HG03432 (cell line): ENCODE measurements around the gene RBP4.
A peak's percentile ranks its signal among the peaks of the same experiment; 100 is the strongest.
"Not testable (repeated sequence)": the region's sequence is repeated elsewhere in the genome, so short reads cannot be mapped to it uniquely, and the experiment has no call there.

Source experiments
- ATAC-seq: cut with Tn5 transposase; IDR thresholded peaks from one replicate; pipeline ENCODE4 v1.9.1; 2021; ENCODE audit warnings: mild to moderate bottlenecking, moderate library complexity; ENCODE audit not compliant: unreplicated experiment

RBP4 gene

DNA sequence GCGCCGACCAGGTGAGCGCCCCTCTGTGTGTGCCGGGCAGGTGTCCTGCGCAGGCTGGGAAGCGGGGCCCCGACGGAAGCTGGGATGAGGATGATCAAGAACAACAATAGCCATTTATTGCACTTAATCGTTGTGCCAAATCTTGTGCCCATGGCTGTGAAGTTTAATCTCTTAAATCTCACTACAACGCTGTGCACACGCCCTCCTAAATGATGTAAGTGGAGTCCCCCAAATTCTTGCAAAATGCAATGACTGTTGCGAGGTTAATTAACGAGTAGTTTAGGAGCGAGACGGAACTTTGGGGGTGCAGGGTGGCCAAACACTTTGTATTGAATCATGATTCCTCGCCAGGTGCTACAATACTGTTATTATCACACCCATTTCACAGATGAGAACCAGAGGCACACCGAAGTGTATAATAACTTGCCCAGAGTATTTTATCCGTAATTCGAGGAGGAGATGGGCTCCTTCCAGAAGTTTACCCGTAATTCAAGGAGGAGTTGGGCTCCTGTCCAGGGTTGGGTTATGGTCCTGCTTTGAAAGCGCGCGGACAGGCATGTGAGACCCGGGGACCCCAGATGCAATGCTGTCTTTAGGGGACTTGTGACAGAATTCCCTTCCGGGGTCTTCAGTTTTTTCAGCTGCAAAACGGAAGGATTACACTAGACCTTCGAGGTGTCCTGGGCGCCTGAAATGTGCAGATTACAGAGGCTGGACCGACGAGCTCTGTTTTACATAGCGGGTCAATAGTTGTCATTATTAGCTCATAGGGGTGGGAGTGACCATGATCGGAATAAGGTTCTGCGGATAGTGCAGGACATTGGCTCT is 33.5 kb downstream of the RBP4 start:
- no peak for ATAC-seq

DNA sequence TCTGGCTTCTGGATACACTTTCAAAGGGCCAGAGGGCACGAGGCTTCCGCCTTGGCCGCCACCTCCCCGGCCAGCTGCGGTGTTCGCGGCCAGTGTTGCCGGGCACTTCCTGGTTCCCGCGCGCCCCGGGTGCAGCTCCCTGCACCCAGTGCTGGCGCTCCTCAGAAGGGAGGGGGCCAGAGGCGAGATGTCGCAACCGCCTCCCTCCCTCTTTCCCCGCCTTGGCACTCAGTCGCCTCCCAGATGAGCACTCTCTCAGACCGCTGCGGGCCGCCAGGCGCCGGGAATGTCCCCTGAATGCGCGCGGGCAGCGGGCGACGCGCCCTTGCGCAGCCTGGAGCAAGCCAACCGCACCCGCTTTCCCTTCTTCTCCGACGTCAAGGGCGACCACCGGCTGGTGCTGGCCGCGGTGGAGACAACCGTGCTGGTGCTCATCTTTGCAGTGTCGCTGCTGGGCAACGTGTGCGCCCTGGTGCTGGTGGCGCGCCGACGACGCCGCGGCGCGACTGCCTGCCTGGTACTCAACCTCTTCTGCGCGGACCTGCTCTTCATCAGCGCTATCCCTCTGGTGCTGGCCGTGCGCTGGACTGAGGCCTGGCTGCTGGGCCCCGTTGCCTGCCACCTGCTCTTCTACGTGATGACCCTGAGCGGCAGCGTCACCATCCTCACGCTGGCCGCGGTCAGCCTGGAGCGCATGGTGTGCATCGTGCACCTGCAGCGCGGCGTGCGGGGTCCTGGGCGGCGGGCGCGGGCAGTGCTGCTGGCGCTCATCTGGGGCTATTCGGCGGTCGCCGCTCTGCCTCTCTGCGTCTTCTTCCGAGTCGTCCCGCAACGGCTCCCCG is 34.4 kb downstream of the RBP4 start, which contains the start of gene FFAR4:
FFAR4 (plus strand) TSS at position 231 of the 842 bp plus-strand sequence; CDS start at position 287, 56 bp downstream.
- ATAC-seq, result no peak

DNA sequence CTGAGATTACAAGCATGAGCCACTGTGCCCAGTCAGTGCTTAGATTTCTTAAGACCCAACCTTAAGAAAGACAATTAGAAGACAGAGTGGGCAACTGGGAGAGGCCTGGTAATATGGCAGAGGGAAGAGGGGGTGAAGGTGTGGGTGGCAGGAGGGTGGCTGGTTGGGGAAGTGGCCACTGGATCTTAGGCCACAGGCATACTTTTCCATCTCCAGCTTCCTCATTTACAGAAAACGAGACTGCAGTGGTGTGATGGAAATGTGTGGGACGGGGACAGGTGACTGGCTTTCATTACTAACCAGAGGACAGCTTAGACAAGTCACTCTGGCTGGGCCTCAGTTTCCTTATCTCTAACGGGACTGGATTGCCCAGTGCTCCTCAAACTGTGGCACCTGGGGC is 35.6 kb downstream of the RBP4 start:
- ATAC-seq, result no peak

DNA sequence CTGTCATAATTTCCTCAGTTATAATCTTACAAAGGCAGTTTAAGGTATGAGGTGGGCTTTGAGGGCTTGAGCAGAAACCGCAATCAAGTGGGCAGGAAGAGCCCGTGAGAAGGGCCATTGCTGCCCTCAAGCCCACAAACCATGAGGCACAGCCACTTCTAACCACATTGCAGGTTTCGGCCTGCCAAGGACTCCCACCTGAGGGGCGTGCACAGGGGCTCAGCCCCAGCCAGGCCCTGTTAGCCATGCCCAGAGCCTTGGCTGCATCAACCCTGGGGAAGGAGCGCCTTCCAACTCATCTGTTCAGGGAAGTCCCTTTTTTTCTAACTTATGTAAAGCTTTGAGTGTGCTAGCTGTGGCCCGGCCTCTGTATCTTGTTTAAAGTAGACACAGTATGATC is 40.5 kb downstream of the RBP4 start:
- ATAC-seq, result no peak

DNA sequence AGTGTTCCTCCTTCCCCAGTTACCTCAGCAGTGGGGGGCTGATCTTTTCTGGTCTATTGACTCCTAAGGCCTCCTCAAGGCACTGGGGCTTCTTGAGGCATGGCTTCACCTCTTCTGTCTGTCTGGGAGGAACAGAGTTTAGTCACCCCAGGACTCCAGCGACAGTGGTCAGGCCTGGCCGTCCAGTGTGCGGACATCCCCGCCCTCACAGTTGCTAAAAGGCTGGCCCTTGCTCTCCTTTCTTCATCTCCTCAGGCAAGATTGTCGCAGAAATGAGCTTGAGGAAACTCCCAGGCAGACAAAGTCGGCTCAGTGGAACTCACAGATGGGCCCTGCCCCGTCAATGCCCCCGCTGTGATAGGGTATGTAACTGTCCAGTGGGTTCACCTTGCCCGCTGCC is 41.5 kb downstream of the RBP4 start:
- no peak for ATAC-seq

DNA sequence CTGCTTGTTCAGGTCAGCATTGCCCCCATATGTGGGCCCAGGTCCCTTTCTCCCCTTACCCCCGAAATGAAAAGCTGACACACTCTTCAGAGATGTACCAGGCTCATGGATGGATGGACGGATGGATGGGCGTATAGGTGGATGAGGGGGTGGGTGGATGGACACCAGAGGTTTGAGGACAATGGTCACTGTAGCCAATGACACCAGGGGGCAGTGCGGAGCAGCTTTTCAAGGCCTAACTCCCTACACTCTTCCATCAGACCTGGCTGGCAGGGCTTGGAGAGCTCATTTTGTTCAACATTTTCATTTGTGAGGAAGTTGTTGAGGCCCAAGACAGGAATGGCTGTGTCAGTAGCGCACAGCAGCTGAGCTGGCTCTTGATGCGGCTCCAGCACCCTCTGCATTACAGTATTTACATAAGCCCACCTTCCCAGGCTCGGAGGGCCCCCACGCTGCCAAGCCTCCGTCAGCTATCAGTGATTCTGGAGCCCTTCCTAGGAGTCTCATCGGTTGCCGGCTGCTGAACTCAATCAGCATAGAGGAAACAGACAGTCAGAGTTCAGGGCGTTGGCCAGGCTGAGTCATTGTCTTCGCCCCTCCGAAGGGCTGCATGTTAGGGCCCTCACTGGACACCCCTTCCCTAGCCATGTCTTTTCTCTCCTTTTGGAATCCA is 46.1 kb downstream of the RBP4 start:
- peak; percentile 56 for ATAC-seq

DNA sequence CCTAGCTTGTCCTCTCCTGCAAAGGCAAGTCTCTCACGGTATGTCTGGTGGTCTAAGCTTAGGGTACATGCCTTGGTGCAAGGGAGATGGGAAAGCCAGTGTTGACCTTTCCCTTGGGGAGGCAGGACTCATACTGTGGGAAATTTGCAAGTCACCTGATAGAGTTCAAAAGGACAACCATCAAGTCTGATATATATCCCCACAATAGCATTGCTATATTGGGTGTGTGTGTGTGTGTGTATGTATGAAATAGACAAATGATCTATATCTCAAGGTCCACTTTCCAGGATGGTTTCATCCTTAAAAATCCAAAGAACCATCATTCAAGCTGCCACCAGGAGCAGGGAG is 46.7 kb downstream of the RBP4 start:
- ATAC-seq, result no peak

DNA sequence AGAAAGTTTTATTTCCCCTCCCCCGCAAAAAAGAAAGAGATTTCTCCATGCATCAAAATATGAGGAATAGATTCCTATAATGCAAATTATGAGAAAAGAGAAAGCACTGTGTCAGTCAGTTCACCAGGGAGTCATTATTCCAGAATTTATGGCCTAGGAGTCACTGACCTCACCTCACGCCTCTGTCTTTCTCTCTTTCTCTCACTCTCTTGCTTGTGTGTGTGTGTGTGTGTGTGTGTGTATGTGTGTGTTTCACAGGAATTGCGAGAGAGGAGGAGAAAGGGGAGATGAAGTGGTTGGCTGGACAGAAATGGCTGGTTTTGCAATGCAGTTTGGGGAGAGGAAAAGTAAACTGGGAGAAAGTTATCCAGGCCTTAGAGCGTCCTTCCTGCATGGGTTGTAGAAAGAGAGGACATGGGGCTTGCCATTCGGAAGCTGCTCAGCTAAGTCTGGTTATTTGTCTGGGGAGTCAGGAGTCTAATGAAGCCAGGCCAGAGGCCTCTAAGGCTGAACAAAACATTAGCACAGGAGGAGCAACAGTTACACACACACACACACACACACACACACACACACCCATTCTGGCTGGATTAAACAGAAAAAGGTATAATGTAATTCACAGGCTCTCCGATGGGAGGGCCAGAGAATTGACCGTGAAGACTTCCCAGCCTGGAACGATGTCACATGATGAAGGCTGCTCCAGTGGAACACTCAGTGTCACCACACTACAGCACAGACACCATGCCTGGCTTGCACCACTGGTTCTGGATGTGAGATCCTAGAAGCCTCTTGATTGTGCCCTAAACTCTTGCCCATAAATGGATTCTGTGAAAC is 47.3 kb downstream of the RBP4 start:
- no peak for ATAC-seq

DNA sequence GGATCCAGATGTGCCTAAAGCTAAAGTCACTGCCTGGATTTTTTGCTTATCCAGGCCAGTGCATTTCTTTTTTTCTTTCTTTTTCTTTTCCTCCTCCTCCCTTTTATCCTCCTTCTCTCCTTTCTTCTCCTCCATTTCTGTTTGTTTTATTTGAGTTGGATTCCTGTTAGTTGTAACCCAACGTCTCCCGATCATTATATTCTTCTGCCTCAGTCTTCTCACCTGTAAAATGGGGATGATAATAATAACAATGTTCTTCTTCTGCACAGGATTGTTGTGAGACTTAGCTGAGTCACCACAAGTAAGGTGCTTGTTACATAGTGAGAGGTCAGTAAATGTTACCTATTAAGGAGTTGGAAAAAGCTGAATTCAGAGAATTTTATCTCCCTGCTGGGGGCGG is 48.3 kb downstream of the RBP4 start:
- ATAC-seq, result no peak

DNA sequence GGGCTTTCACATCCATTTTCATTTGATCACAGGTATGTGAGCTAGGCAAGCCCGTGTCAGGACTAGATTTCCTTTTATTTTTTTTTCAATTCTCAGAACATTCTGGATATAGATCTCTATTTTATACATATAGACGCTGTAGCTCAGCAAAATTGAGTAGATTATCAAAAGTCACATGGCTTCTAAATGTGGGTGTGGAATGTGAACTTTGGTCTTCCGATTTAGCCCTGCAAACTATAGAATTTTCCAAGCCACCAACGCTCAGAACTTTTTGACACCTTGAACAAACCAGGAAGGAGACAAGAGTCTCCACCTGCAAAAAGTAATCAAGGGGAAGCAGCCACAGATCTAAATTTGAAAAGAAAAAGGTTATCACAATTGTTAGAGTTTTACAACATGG is 50.4 kb downstream of the RBP4 start:
- ATAC-seq, result no peak

DNA sequence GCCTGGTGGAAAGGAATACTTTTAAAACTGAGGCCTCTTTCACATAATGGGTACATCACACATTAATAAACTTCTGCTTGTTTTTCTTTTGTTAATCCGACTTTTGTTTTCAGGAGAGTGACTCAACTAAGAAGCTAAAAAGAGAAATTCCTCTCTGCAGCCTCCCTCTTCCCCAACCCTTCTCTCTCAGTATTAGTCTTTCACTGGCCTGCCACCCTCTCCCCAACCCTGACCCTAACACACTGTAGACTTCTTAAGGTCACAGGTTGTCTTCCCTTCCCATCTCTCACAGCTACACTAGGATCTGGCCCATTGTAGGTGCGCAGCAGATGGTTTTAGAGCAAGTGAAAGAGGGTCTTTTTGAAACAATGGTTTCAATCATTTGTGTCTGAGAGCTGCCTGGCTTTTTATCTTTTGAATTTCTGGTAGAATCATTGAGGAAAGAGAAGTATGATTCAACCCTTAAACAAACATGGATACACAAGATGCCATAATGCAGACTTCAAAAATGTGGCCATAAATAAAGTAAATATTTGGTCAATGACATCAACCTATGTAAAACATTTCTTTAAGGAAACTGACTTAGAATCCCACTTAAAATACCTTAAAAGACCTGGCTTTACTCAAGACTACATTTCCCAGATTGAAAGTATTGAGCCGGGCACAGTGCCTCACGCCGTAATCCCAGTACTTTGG is 52.5 kb downstream of the RBP4 start:
- ATAC-seq, result no peak

DNA sequence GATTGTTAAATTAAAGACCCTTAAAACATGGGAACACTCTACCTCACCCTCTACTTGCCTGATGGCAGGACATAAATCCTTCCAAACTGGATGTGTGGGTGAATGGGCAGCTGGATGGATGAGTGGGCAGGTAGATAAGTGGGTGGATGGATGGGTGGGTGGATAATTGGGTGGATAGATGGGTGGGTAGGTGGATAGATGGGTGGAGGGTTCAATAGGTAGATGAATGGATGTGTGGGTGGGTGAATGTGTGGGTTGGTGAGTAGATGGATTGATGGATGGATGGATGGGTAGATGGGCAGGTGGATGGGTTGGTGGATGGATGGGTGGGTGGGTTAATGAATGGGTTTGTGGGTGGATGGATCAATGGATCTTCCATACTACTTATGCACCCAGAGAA is 53.5 kb downstream of the RBP4 start:
- no peak for ATAC-seq

DNA sequence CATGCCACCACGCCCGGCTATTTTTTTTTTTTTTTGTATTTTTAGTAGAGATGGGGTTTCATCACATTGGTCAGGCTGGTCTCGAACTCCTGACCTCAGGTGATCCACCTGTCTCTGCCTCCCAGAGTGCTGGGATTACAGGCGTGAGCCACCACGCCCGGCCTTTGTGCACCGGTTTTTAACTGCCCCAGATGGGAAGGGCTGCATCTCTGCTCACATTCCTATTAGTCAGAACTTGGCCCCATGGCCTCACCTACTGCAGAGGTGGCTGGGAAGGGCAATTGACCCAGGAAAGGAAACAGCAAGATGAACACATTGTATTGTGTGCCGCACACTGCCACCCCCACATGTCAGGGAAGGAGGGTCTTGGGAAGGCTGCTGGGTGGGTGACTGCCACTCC is 54.0 kb downstream of the RBP4 start:
- not testable (repeated sequence) for ATAC-seq

DNA sequence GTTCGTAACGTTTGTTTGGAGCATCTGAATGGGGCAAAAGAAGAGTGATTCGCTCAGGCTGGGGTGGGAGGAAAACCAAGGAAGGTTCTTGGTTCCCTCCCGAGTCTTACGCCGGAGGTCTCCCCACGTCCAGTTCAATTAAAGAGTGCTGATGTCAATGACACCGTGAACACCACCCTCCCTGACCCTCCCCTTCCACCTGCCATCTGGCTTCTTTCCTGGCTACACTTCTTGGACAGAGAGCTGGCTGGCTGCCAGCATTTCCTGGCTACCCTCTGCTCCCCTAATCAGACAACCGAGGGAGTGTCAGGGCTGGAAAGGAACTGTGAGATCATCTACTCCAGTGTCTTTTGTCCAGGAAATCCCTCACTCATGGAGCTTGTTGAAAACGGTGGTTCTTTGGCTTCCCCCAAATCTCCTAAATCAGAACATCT is 58.7 kb downstream of the RBP4 start:
- no peak for ATAC-seq
